MCF 10A (cell line): ENCODE data around the gene ZNF670. TPM values are rescaled to one million over a fixed set of nuclear protein-coding genes. Genes with fewer than 3 reads are reported as not detected.

ENCODE experiments used
- BruUV-seq: library from RNA; stranded (reverse); fragments of 400-500 nt; replicated peaks from 2 replicates; lab custom pipeline; 2021; lab: Mats Ljungman, UMichigan
- CTCF ChIA-PET: fragments of 300-600 bp; sonication (Branson Sonifier 250); formaldehyde crosslinking; extraction: SDS; loops from one replicate; lab custom pipeline; 2021; ENCODE audit warnings: antibody characterized with exemption, inconsistent platforms; lab: Yijun Ruan, JAX
- POLR2A ChIA-PET: fragments of 300-600, 350-650 bp; sonication (Branson Sonifier 250); formaldehyde crosslinking; extraction: SDS; loops from one replicate; lab custom pipeline; 2020; ENCODE audit warnings: antibody characterized with exemption, inconsistent platforms; lab: Yijun Ruan, JAX
- DNase-seq: peaks from one replicate; pipeline ENCODE4 v3.0.0-alpha.2; 2018; ENCODE audit not compliant: unreplicated experiment
- H3K27ac Mint-ChIP-seq: one replicate; pipeline ENCODE4 v1.8.0; 2022; ENCODE audit warnings: mild to moderate bottlenecking, low read depth, mixed read lengths; ENCODE audit not compliant: unreplicated experiment
- H3K27me3 Mint-ChIP-seq: one replicate; pipeline ENCODE4 v1.8.0; 2022; ENCODE audit warnings: mixed read lengths; ENCODE audit not compliant: insufficient read depth, unreplicated experiment
- H3K36me3 Mint-ChIP-seq: one replicate; pipeline ENCODE4 v1.8.0; 2022; ENCODE audit warnings: mild to moderate bottlenecking, moderate library complexity, mixed read lengths; ENCODE audit not compliant: insufficient read depth, unreplicated experiment
- H3K4me1 Mint-ChIP-seq: one replicate; pipeline ENCODE4 v1.8.0; 2022; ENCODE audit warnings: mixed read lengths; ENCODE audit not compliant: insufficient read depth, unreplicated experiment
- H3K4me3 Mint-ChIP-seq: one replicate; pipeline ENCODE4 v1.8.0; 2022; ENCODE audit warnings: mild to moderate bottlenecking, moderate library complexity, mixed read lengths; ENCODE audit not compliant: unreplicated experiment
- H3K9me3 Mint-ChIP-seq: one replicate; pipeline ENCODE4 v1.8.0; 2022; ENCODE audit warnings: mixed read lengths; ENCODE audit not compliant: unreplicated experiment
- intact Hi-C: fragments of 100-400 bp; cut with micrococcal nuclease; formaldehyde crosslinking; loops from 2 replicates; pipeline ENCODE4 v1.14.1; 2022
- total RNA-seq: library from RNA; stranded (reverse); gene quantifications from 2 replicates; pipeline ENCODE4 v1.2.3, GENCODE V29; 2022
- TF ChIP-seq, protein P1 (sequence below): fragments of 200-600 bp; IDR thresholded peaks from one replicate; pipeline ENCODE4 v1.8.0; 2022; ENCODE audit warnings: antibody characterized with exemption, mild to moderate bottlenecking; ENCODE audit not compliant: unreplicated experiment

Gene ZNF670
- total RNA-seq, 1 experiment from 2014 or later, result 7.1 TPM

DNA sequence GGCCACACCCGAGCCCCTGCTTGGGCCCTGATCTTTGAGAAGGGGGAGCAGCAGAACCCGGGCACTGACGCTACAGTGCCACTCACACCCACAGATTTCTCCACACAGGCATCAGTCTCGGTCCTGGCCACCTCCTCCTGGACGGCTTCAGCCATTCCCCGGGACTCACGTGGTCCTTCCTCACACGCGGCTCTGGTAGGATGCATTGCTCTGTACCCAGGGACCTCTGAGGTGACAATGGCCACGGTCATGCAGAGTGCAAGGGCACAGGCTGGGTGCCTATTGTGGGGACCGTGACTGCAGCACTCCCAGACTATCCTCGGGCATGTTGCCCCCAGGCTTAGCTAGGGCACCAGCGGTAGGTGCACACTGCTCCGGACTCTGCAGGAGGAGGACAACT, 11.8 kb upstream of the ZNF670 start:
- no TSS peak for BruUV-seq
- H3K36me3 Mint-ChIP-seq, result no peaks in the 10 kb centered on the region
- H3K4me3 Mint-ChIP-seq, result no peak overlapping the region
- TF ChIP-seq, protein P1, sequence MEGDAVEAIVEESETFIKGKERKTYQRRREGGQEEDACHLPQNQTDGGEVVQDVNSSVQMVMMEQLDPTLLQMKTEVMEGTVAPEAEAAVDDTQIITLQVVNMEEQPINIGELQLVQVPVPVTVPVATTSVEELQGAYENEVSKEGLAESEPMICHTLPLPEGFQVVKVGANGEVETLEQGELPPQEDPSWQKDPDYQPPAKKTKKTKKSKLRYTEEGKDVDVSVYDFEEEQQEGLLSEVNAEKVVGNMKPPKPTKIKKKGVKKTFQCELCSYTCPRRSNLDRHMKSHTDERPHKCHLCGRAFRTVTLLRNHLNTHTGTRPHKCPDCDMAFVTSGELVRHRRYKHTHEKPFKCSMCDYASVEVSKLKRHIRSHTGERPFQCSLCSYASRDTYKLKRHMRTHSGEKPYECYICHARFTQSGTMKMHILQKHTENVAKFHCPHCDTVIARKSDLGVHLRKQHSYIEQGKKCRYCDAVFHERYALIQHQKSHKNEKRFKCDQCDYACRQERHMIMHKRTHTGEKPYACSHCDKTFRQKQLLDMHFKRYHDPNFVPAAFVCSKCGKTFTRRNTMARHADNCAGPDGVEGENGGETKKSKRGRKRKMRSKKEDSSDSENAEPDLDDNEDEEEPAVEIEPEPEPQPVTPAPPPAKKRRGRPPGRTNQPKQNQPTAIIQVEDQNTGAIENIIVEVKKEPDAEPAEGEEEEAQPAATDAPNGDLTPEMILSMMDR, result no peak
- POLR2A ChIA-PET, result no interaction called here
- H3K4me1 Mint-ChIP-seq, result no peaks in the 10 kb centered on the region
- peaks cover 7% of the 10 kb centered on the region for H3K9me3 Mint-ChIP-seq
- no peaks in the 10 kb centered on the region for H3K27me3 Mint-ChIP-seq
- CTCF ChIA-PET, result interaction anchor here (0.6 kb wide), 2 partner anchors 335 to 461 kb away, joined by 3 read pairs; no protein-coding TSS in a partner anchor
- H3K27ac Mint-ChIP-seq, result no peak overlapping the region
- no peak for DNase-seq
- intact Hi-C loops, result no loop called here

- intact Hi-C loops, result no loop called here
- no peaks in the 10 kb centered on the region for H3K27me3 Mint-ChIP-seq
- H3K4me3 Mint-ChIP-seq, result no peak overlapping the region
- no peak overlapping the region for H3K27ac Mint-ChIP-seq
- TF ChIP-seq, protein P1, result no peak
- ChIA-PET POLR2A (interaction anchor here (0.5 kb wide), 1 partner anchor 67 kb away, joined by 3 read pairs; no protein-coding TSS in a partner anchor), CTCF (interaction anchor here (0.6 to 0.9 kb wide), 2 partner anchors 9 to 460 kb away, joined by 3 read pairs; no protein-coding TSS in a partner anchor)
- H3K36me3 Mint-ChIP-seq, result no peaks in the 10 kb centered on the region
- H3K9me3 Mint-ChIP-seq, result peaks cover 12% of the 10 kb centered on the region
- BruUV-seq, result no TSS peak
- no peaks in the 10 kb centered on the region for H3K4me1 Mint-ChIP-seq
- DNase-seq, result no peak
Observed at GRCh38 chr1:247089616-247090375, 11.2 kb upstream of the ZNF670 start.

- CTCF ChIA-PET, result interaction anchor here (0.6 kb wide), 1 partner anchor 593 kb away, joined by 6 read pairs; no protein-coding TSS in a partner anchor
- H3K36me3 Mint-ChIP-seq, result no peaks in the 10 kb centered on the region
- TF ChIP-seq, protein P1, result no peak
- intact Hi-C loops, result no loop called here
- POLR2A ChIA-PET, result interaction anchor here (0.6 kb wide), 1 partner anchor 9 kb away, joined by 3 read pairs; no protein-coding TSS in a partner anchor
- H3K27ac Mint-ChIP-seq, result no peak overlapping the region
- no peak for DNase-seq
- H3K4me1 Mint-ChIP-seq, result no peaks in the 10 kb centered on the region
- no TSS peak for BruUV-seq
- no peaks in the 10 kb centered on the region for H3K27me3 Mint-ChIP-seq
- H3K4me3 Mint-ChIP-seq, result no peak overlapping the region
- peaks cover 13% of the 10 kb centered on the region for H3K9me3 Mint-ChIP-seq
Observed at GRCh38 chr1:247088967-247089366, 10.4 kb upstream of the ZNF670 start.

DNA sequence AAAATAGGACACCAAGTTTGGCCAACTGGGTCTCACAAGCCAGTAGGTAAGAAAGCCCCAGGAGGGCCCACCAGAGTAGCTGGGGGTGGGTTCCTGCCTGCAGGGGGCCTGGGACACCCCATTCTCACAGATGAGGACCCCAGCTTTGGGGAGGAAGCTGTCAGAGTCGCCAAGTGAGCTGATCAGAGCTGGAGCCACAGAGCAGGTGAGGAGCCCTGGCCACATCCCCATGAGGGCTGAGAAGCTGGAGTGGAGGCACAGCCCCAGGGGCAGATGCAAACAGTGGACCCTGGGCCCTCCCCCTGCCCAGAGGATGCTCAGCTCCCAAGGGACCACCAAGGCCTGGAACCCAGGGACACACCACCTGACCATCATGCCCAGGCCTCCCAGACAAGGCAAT, 8.6 kb upstream of the ZNF670 start:
- TF ChIP-seq, protein P1, result no peak
- no TSS peak for BruUV-seq
- ChIA-PET CTCF (interaction anchor here (1.0 to 2.0 kb wide), 2 partner anchors 8 to 168 kb away, joined by 3 to 6 read pairs; partner anchors contain the start of gene ZNF670), POLR2A (interaction anchor here (0.6 kb wide), 1 partner anchor 154 kb away, joined by 3 read pairs; no protein-coding TSS in a partner anchor)
- H3K27ac Mint-ChIP-seq, result no peak overlapping the region
- intact Hi-C loops, result no loop called here
- peaks cover 20% of the 10 kb centered on the region for H3K9me3 Mint-ChIP-seq
- no peaks in the 10 kb centered on the region for H3K4me1 Mint-ChIP-seq
- DNase-seq, result no peak
- H3K4me3 Mint-ChIP-seq, result no peak overlapping the region
- H3K27me3 Mint-ChIP-seq, result no peaks in the 10 kb centered on the region
- H3K36me3 Mint-ChIP-seq, result no peaks in the 10 kb centered on the region
